Progenitor cell of endocrine pancreas (in vitro differentiated cells): ENCODE measurements around the gene BAG1. TPM values are rescaled to one million over a fixed set of nuclear protein-coding genes. Genes with fewer than 3 reads are reported as not detected.

Experiments used
- DNase-seq: peaks from one replicate; pipeline ENCODE4 v3.0.0; 2021; ENCODE audit warnings: low spot score; ENCODE audit not compliant: unreplicated experiment
- H3K27ac Mint-ChIP-seq: 2 replicates; pipeline ENCODE4 v1.8.0; 2021; ENCODE audit warnings: mild to moderate bottlenecking, moderate library complexity, mixed read lengths
- H3K27me3 Mint-ChIP-seq: 2 replicates; pipeline ENCODE4 v1.8.0; 2021; ENCODE audit warnings: mixed read lengths
- H3K36me3 Mint-ChIP-seq: 2 replicates; pipeline ENCODE4 v1.8.0; 2022; ENCODE audit warnings: mixed read lengths; ENCODE audit not compliant: insufficient read depth
- H3K4me1 Mint-ChIP-seq: 2 replicates; pipeline ENCODE4 v1.8.0; 2021; ENCODE audit warnings: low read depth, mixed read lengths
- H3K4me3 Mint-ChIP-seq: 2 replicates; pipeline ENCODE4 v1.8.0; 2021; ENCODE audit warnings: low read depth, mild to moderate bottlenecking, moderate library complexity, mixed read lengths
- H3K9me3 Mint-ChIP-seq: 2 replicates; pipeline ENCODE4 v1.8.0; 2021; ENCODE audit warnings: low read depth, mixed read lengths
- CTCF ChIP-seq: fragments of 200-600 bp; sonication (generic); IDR thresholded peaks from one replicate; pipeline ENCODE4 v1.5.0; 2021; ENCODE audit warnings: antibody characterized with exemption, mild to moderate bottlenecking; ENCODE audit not compliant: unreplicated experiment
- total RNA-seq: library from RNA; stranded (reverse); gene quantifications from 2 replicates; pipeline ENCODE4 v1.2.1, GENCODE V29; 2021

Gene BAG1
- total RNA-seq, 1 donor from 2014 or later, result 67.7 TPM

GRCh38 chr9:33294670-33295432, 30.3 kb upstream of the BAG1 start:
- no peaks in the 10 kb centered on the region for H3K9me3 Mint-ChIP-seq
- no peak for DNase-seq
- H3K27ac Mint-ChIP-seq, result no peak overlapping the region
- H3K36me3 Mint-ChIP-seq, result peaks cover 14% of the 10 kb centered on the region
- peaks cover 23% of the 10 kb centered on the region for H3K4me1 Mint-ChIP-seq
- TF ChIP-seq CTCF, result no peak
- H3K4me3 Mint-ChIP-seq, result no peak overlapping the region
- H3K27me3 Mint-ChIP-seq, result no peaks in the 10 kb centered on the region

GRCh38 chr9:33293782-33294181, 29.3 kb upstream of the BAG1 start:
- H3K27ac Mint-ChIP-seq, result no peak overlapping the region
- no peak for TF ChIP-seq CTCF
- H3K4me3 Mint-ChIP-seq, result no peak overlapping the region
- H3K4me1 Mint-ChIP-seq, result peaks cover 23% of the 10 kb centered on the region
- DNase-seq, result no peak
- no peaks in the 10 kb centered on the region for H3K27me3 Mint-ChIP-seq
- H3K9me3 Mint-ChIP-seq, result no peaks in the 10 kb centered on the region
- H3K36me3 Mint-ChIP-seq, result peaks cover 12% of the 10 kb centered on the region

GRCh38 chr9:33291901-33292300, 27.4 kb upstream of the BAG1 start:
- Mint-ChIP-seq H3K4me1 (peaks cover 15% of the 10 kb centered on the region), H3K36me3 (peaks cover 10% of the 10 kb centered on the region), H3K4me3 (peak overlapping the region; percentile 99), H3K27me3 (no peaks in the 10 kb centered on the region), H3K9me3 (no peaks in the 10 kb centered on the region), H3K27ac (peak overlapping the region; percentile 29)
- no peak for DNase-seq
- no peak for TF ChIP-seq CTCF

GRCh38 chr9:33291031-33291397, 26.5 kb upstream of the BAG1 start:
- Mint-ChIP-seq H3K27me3 (no peaks in the 10 kb centered on the region), H3K4me3 (peak overlapping the region; percentile 99), H3K4me1 (peaks cover 14% of the 10 kb centered on the region), H3K9me3 (no peaks in the 10 kb centered on the region), H3K27ac (peak overlapping the region; percentile 99), H3K36me3 (peaks cover 8% of the 10 kb centered on the region)
- no peak for TF ChIP-seq CTCF
- DNase-seq, result no peak

GRCh38 chr9:33290247-33291030, 25.9 kb upstream of the BAG1 start, which contains the start of gene NFX1:
NFX1 (plus strand) TSS chr9:33290516; CDS start chr9:33290573, 57 bp downstream.
- Mint-ChIP-seq H3K4me1 (peaks cover 14% of the 10 kb centered on the region), H3K9me3 (no peaks in the 10 kb centered on the region), H3K27me3 (no peaks in the 10 kb centered on the region), H3K36me3 (peaks cover 7% of the 10 kb centered on the region), H3K4me3 (peak within 1 kb of the TSS; percentile 99), H3K27ac (peak within 1 kb of the TSS; percentile 99)
- peak; percentile 88 for DNase-seq
- no peak for TF ChIP-seq CTCF
